Measurements from ENCODE around the gene ANKRD53. TPM values are rescaled to one million over a fixed set of nuclear protein-coding genes. Genes with fewer than 3 reads are reported as not detected.

The ANKRD53 gene
- total and polyA plus RNA-seq, 9 of the 15 experiments (the other 6 are each of a cell fraction or from before 2014, with no cell fraction given), result 0.18 TPM; not detected in 8

GRCh38 chr2:71000780-71001591 is 22.6 kb downstream of the ANKRD53 start (continued):
- TF ChIP-seq CHAMP1 (IDR thresholded peaks at IDR 0.05) (peak; percentile 22; the same call in 1 of the 2 replicates), ZMIZ1 (IDR thresholded peaks at IDR 0.05; ENCODE audit: low read depth in 2 of 2, low read length in 2 of 2) (peak in 1 of 2 experiments; percentile 43; a peak in 1 of 4 replicates), EGR1 (conservative IDR thresholded peaks at IDR 0.05) (no peak; the same call in 1 of the 2 replicates), ZFPM2 (CRISPR knock-in tag; IDR thresholded peaks at IDR 0.05) (no peak), PTRF (tag; IDR thresholded peaks at IDR 0.05) (no peak), SMC3 (conservative IDR thresholded peaks at IDR 0.05; ENCODE audit: insufficient read depth, low read depth, low read length) (peak; percentile 45; the same call in 1 of the 2 replicates), CTBP1 (IDR thresholded peaks at IDR 0.05; ENCODE audit: borderline replicate concordance) (peak; percentile 54; the same call in 1 of the 2 replicates), RB1 (IDR thresholded peaks at IDR 0.05; ENCODE audit: low read depth) (peak; percentile 60; the same call in 1 of the 2 replicates), PCBP1 (IDR thresholded peaks at IDR 0.05; ENCODE audit: low read depth, low read length, poor library complexity, severe bottlenecking) (no peak), PKNOX1 (IDR thresholded peaks at IDR 0.05) (no peak), CXXC5 (CRISPR knock-in tag; IDR thresholded peaks at IDR 0.05) (peak; percentile 31), ZNF24 (IDR thresholded peaks at IDR 0.05) (no peak)
- TF ChIP-seq, protein P1, sequence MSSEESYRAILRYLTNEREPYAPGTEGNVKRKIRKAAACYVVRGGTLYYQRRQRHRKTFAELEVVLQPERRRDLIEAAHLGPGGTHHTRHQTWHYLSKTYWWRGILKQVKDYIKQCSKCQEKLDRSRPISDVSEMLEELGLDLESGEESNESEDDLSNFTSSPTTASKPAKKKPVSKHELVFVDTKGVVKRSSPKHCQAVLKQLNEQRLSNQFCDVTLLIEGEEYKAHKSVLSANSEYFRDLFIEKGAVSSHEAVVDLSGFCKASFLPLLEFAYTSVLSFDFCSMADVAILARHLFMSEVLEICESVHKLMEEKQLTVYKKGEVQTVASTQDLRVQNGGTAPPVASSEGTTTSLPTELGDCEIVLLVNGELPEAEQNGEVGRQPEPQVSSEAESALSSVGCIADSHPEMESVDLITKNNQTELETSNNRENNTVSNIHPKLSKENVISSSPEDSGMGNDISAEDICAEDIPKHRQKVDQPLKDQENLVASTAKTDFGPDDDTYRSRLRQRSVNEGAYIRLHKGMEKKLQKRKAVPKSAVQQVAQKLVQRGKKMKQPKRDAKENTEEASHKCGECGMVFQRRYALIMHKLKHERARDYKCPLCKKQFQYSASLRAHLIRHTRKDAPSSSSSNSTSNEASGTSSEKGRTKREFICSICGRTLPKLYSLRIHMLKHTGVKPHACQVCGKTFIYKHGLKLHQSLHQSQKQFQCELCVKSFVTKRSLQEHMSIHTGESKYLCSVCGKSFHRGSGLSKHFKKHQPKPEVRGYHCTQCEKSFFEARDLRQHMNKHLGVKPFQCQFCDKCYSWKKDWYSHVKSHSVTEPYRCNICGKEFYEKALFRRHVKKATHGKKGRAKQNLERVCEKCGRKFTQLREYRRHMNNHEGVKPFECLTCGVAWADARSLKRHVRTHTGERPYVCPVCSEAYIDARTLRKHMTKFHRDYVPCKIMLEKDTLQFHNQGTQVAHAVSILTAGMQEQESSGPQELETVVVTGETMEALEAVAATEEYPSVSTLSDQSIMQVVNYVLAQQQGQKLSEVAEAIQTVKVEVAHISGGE (CRISPR knock-in tag; IDR thresholded peaks at IDR 0.05), result peak in 1 of 3 experiments; percentile 84; a peak in 3 of 6 replicates
- TF ChIP-seq, protein P2, sequence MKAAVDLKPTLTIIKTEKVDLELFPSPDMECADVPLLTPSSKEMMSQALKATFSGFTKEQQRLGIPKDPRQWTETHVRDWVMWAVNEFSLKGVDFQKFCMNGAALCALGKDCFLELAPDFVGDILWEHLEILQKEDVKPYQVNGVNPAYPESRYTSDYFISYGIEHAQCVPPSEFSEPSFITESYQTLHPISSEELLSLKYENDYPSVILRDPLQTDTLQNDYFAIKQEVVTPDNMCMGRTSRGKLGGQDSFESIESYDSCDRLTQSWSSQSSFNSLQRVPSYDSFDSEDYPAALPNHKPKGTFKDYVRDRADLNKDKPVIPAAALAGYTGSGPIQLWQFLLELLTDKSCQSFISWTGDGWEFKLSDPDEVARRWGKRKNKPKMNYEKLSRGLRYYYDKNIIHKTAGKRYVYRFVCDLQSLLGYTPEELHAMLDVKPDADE (conservative IDR thresholded peaks at IDR 0.05; ENCODE audit: control insufficient read depth, low read depth, low read length), result 0 out of 2 replicates have a peak, but pooled peaks have one; percentile 20

Measured in K562 (cell line).